Activated CD4-positive, alpha-beta T cell treated with anti-CD3 and anti-CD28 coated beads, Interleukin-2, amount 50 U/mL, for 4 hours (primary cell): ENCODE data around the gene LINC00237.

Experiments used
- DNase-seq, 2 experiments: peaks; one replicate each; pipeline ENCODE4 v3.0.0-alpha.2; 2020

Gene LINC00237

DNA sequence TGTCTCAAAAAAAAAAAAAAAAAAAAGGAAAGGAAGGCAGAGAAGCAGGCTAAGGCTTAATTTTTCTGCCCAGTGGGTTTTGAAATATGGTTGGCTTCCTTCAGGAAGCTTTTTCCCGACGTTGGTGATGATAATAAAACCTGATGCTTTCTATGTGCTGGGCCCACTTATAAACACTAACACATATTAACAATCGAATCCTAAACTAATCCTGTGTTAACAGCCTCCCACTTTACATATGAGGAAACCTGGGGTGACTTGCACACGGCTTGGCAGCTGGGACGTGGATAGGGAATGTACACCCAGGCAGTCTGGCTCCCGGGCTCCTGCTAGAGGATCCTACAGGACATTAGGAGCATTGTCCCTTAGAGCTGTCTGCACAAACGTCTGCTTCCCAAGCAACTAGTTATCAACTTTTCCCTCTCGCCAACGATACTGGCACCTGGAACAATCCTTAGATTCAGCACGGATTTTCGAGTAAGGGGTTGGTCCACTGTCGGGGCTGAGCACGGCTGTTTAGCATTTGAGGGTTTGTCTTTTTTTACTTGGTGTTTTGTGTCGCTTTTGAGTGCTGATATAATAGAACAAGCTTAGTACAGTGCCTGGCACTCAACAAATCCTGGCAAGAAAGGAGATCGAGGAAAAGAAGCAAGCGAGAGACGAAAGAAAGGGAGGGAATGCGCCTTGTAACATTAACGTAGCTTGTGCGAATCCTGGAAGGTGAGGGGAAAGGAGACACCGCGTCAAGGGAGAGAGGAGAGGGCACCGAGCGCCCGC lies 19.1 kb upstream of the LINC00237 start:
- DNase-seq, result no peak

DNA sequence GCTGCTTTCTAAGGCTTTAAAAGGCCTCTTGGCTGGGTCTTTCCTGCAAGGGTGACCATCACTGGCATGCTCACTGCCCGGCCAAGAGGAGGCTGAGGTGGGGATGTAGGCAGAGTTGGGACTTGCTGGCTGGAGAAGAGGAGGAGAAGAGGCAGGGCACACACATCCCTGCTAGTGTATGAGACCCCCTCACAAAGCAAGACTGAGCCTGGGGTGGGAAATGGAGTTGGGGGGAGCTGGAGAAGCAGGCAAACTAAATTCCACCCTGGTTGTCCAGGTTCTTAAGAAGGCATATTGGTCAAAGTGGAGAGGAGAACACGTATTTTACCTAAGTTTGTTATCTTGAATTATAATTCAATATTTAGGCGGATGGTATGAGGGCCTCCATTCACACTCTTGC lies 18.0 kb upstream of the LINC00237 start:
- no peak for DNase-seq

DNA sequence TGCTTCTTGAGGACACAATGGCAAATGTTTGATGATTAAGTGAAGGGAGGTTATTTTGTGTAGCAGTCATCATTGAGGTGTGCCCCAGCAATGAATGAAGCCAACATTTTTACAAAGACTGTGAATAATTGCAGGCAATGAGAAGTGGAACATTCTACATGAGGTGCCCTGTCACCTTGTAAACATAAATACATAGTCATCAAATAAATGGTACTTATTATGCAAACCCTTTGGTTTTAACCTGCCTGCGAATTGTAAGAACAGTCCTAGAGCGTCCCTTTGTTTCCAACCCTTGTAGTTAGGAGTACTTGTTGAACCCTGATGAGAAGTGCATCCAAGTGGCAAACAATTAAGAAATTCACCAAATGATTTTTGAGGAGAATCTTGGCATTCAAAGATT lies 12.6 kb upstream of the LINC00237 start:
- DNase-seq, result no peak

DNA sequence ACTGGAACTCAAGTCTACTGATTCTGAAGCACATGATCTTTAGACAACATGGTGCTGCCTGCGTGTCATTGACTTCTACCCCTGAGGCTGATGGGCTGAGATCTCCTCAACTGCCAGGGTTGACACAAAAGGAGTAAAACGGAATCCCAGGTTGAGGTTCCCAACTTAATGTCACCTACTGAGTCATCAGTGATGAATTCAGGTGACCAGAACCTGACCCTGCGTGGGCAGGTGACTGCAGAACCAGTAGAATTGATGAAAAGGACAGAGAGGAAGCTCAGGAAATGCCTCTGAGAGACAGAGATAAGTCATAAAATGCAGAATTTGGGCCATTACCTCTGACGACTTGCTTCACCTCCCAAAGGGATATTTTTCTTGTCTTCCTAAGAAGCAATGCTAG lies 12.0 kb upstream of the LINC00237 start:
- no peak for DNase-seq

DNA sequence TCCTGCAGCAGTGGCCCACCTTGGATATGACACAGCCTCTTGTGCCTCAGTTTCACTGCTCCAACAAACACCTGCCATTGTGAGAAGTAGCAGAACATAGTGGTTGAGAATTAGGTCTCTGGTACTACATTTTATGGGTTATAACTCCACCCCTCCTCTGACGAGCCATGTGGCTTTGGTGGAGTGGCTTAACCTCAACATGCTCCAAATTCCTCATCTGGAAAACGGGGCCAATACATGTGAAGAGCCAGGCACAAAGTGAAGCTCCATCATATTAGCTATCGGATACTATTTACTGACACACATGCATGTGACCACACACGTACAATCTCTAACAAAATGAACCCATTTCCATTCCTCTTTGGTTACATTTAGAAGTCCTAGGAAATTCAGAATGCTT lies 11.4 kb upstream of the LINC00237 start:
- no peak for DNase-seq

DNA sequence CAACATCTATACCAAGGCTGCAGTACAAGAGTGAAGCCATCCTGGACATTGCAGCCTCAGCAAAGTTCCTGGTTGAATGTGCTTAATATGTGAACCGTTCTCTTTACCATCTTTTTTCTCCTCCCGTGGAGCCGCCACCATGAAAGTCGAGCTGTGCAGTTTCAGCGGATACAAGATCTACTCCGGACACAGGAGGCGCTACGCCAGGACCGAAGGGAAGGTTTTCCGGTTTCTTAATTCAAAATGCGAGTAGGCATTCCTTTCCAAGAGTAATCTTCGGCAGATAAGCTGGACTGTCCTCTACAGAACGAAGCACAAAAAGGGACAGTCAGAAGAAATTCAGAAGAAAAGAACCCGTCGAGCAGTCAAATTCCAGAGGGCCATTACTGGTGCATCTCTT lies 8.4 kb upstream of the LINC00237 start:
- DNase-seq, result no peak

DNA sequence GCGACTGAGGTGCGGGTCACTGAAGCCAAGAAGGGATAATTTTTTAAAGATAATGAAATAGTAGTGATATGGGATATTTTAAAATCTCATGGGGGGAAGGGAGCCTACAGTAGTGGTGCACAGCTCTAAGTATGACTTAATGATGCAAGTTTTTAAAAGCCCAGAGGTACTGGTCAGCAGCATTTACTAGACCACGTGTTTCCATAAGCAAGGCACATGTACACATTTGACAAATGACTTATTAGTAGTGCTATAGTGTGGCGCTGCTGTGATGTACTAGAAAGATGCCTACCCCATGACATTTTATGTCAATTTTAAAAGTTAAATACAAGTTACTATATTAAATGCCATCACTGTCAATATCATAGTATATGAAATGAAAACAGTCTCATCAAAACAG lies 7.5 kb upstream of the LINC00237 start:
- no peak for DNase-seq

DNA sequence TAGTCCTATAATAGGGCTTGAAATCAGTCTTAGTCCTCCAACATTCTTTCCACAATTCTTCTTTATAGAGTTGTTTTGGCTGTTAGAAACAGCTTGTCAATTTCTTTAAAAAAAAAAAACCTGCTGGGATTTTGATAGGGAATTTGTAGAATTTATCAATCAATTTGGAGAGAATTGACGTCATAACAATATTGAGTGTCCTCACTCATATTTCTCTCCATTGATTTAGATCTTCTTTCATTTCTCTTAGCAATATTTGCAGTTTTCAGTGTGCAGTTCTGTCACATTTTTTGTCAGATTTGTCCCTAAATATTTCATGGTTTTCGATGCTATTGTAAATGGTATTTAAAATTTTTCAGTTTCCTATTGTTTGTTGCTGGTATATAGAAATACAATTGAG lies 5.3 kb upstream of the LINC00237 start:
- DNase-seq, result no peak

DNA sequence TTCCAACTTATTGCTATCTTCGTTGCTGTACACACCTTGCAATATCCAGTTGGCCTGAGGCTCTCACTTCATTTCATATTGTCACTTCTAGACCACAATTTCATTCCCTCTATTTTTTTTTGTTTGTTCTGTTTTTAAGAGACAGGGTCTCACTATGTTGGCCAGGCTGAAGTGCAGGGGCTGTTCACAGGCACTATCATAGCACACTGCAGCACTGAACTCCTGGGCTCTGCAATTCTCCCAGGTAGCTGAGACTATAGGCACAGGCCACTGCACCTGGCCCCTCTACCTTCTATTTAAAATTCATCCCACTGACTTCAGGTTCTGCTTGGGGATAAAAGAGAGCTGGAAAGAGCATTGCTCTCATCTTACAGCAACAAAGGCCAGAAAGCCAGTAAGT lies 4.7 kb upstream of the LINC00237 start:
- DNase-seq, result no peak

DNA sequence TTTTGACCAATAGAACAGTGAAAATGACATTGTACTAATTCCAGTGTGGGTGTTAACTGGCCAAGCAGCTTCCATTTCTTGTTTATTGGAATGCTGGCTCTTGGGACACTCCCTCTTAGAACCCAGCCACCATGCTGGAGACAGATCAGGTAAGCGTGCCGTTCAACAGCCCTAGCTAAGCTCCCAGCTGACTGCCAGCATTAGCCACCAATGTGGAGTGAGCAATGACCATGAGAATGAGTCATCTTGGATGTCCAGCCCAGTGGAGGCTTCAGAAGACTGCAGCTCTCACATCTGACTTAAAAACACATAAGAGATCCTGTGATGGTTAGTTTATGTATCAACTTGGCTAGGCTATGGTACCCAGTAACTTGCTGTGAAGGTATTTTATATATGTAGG lies 3.0 kb upstream of the LINC00237 start:
- no peak for DNase-seq

DNA sequence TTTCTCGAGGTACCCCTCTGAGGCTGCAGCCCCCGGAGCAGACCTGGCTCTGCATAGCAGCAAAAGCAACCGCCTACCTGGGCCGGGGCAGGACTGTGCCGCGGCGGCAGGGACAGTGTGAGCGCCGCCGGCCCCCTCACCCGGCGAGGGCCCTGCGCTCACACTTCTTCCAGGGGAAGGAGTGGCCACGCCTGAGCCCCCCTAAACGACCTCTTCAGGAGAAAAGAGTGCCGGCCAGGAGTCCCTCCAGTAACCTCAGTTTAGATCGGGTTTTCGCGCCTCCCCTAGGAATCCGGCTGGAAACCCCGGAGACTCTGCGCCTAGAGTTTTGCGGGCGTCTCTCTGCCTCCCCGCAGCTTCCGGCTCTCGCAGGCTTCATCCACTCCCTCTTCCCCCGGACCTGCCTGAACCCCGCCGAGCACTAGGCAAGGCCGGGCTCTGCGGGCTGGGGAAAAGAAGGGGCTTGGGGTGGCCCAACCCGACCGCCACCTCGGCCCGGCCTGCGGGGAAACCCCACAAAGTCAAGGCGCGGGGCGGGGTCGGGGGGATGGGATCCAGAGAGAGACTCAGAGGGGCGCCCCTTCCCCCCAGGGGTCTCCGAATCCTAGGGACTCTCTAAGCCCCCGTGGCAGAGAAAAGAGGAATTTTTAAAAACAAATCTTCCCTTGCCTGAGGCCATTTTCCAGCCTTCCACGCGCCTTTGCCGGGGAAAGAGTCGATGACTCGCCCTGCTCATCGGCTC lies 558 bp downstream of the LINC00237 start:
- DNase-seq, result no peak

DNA sequence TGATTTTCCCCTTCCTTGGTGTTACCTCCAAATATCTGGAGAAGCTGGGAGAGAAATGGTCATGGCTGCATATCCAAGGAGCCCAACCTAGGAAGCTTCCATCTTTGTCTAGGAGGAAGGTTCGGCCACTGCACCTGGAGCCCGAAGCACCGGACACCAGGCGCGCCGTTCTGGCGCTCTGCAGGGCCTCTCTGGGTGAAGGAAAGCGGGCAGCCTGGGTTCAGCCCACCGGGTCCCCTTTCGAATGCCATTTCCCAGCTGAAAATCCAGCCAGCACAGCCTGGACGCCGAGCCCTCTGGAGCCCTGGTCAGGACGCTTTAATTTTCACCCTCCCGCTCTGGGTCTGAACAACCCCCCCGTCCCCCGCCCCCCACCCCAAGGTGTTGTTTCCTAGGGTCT lies 1.2 kb downstream of the LINC00237 start:
- DNase-seq, result no peak

DNA sequence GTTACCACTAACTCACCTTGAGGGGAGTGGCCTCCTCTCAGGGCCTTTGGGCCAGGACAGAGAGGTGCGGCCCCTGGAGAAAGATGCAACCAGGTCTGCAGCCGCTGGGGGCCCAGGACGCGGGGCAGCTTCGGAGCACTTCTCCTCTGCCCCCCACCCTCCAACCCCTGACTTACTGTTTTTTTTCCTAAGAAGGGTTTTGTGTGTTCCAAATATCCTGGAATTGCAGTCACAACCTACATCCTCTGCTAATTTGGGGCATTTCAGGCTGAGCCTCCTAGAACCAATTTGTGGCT lies 1.7 kb downstream of the LINC00237 start:
- no peak for DNase-seq

DNA sequence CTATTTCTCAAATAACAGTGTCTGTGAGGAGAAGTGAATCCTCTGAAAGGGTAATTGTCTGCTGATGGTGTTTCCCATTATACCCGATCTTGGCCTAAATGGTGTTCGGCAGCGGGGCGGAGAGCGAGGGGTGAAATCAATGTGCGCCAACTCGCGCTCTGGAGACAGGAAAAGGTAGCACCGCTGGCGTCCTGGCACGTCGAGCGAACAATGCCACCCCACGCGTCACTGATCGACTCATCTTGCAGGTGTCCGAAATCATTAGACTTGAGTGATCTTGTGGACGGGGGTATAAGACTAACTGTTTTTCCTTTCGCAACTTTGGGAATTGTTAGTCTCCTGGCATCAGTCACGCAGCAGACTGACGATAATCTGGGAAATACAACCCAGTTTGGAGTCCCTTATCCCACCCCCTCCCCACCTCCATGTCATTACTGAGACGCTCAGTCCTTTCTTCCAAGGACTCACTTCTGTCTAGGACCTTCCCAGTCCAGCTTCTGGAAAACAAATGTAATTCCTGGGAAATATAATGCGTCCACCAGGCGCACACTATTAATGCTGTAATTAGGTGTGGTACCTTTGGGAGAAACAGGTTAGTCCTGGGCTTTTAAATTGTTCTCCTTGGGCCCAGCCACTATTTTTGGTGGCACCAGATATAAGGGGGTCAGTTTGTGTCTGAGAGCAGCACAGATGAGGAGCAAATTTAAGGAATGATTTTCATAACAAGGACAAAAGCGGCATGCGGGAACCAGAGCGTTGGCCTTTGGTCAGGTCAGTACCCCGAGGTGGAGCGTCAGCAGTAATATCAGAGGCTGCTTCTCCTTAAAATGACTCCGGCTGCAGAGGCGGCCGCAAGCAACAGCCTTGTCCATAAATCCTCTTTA lies 2.3 kb downstream of the LINC00237 start:
- no peak for DNase-seq

DNA sequence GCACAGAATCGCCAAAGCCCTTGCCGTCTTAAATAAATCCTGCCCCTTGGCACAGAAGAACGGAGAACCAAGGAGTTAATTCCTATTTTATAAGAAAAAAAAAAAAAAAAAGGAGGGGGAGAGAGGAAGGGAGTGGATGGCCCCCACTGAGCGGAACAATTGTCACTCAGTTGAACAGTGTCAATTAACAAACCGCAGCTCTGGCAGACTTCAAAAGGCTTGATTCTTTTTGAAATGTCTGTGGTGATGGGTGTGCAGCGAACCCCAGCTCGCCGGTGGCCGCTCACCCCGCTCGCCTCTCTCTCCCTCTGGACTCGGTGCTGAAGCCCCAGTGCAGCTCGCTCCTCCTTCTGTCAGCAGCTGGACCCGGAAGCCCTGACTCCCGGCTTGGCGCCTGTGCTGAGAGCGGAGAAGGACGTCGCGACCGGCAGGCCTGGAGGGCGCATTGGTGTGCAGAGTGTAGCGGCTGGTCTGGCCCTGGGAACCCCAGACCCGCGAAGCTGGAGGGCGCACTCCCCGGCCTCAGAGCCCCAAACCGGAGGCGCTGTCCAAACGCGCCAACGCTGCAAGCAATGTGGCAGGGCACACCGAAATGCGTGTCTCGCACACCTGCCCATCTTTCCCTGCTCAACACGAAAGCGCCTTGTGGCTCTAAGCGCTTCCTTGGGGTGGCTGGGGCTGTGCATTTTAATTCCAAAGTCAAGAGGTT lies 3.4 kb downstream of the LINC00237 start:
- no peak for DNase-seq

DNA sequence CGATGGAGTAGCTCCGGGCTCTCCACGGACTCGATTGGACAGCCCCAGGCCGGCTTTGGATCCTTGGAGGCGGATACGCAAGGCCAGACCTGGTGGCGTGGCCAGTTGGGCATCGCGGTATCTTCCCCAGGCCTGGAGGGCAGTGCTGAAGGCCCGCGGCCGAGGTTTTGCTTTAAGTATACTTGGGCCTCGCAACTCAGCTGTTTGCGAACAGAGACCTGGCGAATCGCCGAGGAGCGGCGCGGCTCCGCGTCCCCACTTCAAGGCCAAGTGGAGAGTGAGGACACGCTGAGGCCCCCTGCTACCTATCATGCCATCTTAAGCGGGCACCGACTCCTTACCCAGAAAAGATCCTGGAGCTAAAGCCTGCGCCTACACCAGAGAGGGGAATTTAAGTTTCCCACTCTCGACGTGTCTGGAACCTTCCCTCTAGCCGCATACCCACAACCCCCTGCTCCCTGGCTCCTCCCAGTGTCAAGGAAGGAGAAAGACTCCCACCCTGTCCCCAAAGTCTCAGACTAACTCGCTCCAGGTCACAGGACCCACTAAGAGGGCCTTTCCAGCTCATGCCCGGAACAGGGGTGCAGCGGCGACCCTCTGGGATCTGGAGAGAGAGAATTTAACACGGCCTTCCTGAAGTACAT lies 4.1 kb downstream of the LINC00237 start:
- no peak for DNase-seq

DNA sequence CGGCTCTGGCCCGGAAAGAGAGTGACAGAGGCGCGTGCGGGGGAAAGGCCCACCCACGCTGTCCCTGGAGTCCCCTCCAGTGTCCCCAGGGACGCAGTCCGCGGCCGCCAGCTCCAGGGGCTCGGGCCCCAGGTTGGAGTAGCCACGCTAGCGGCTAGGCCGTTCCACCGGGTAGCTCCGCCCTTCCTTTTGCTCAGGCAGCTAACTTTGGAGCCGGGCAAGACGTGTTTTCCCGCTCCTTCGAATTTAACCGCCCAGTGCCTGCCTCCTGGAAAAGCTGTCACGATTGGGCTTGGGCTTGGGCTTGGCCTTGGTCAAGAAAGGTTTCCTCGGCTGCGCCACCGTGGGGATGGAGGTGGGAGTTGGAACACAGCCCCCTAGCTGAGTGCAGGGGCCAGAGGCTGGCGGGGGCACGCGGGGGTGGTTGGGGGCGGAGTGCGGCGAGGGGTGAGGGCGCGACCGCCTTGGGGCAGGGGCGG lies 4.7 kb downstream of the LINC00237 start:
- DNase-seq, result no peak

DNA sequence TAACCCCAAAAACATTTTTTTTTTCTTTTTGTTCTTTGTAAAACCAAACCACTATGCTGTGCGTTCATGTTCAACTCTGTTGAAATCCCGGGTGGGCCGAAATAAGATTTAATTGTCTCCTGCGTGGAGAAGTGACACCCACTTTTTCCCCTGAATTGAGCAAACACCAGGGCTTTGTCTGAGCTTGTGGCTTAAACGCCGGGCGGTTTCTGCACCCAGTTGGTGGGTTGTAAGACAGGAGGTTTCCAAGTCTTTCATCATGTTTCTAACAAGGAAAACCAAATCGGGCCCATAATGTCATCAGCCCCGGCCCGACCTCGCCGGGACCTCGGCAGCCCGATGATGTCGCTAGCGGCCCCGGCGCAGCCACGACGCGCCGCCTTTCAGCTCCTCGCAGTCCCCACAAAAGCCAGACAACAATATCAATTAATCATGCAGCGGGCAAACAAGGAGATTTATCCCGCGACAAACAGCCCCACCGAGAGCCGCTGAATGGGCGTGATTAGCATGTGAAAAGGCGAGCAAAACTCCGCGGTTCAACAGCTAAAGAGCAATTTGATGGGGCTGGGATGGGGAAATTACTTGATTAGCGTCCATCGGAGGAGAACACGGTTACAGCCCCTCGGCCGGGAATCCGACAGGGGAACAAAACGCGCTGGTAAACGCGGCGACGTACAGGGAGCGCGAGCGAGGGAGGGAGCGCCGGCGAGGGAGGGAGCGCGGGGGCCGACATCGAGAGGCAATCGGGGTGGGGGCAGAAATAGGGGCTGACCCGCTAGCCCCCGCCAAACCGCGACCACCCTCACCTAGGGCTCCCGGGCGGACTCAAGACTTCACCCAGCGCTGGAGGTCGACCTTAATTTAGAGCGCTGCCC lies 5.3 kb downstream of the LINC00237 start:
- DNase-seq, result no peak

DNA sequence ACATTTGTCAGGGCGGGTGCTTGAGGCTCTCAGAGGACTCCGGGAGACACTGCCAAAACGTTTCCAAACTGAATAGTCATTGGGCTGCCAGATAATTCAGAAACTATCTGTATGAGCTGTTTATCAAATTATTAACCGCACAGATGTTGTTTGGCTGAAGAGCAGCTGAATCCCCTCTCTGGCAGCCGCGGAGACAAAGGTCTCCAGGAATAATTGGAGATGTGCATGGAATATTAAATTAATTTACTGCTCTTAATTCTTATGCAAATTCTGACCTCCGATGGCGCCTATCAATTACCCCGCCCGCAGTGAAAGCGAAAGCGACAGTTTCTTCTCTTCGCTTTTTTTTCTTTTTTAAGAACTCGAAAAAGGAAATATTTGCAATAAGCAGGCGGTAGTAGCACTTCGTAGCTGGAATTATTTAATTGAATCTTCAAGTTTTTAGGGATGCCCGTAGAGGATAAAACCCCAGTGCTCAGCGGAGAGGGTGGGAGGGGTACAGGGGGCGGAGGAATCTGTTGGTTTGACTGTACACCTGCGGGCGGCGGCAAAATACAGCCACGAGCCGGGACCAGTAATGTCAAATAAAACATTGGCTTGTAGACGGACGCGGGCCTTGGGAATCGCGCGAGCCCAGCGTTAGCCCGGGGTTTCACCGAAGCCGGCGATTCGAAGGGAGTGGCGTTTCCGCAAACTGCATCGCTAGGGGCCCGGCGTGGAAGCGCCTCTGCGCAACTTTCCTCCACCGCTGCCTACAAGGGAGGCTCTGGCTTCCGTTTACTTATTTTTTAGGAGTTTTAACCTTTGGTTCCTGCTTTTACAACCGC lies 6.2 kb downstream of the LINC00237 start:
- no peak for DNase-seq

DNA sequence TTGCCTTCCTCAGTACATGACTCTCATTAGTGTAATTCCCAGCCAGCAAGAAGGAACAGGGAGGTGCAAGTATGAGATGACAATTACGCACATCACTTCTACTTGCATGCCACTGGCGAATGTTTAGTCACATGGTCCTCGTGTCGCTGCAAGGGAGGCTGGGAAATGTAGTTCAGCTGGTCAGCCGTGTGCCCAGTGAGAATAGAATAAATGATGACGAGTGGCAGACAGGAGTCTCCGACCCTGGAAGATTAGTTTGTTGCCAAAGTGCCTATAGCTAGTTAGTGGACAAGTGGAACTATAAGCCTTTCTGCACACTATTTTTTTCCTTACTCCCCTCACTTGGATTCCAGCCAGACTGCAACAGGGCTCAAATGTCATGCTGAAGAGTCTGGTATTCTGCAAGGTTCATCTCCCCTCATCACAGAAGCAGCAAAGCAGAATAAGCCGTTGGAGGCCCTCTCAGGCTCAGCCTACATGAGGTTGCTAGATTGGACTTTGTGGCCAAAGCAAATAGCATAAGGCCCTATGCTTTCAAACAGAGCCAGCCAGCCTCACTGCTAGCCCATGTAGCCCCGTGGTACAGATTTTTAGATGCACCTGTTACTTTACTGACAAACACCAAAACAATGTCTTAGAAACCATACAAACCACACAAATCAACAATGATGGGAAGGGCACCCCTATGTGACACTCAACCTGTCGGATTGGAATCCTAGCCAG lies 9.7 kb downstream of the LINC00237 start:
- no peak for DNase-seq
